Measurements from ENCODE around the gene KCNIP1. TPM values are rescaled to one million over a fixed set of nuclear protein-coding genes. Genes with fewer than 3 reads are reported as not detected.

KCNIP1 gene
- total RNA-seq, 1 experiment from 2014 or later, result not detected

GRCh38 chr5:170747357-170747756 lies 243.5 kb downstream of the KCNIP1 start:
- Histone ChIP-seq H3K9me3 (ENCODE audit: control insufficient read depth, insufficient read depth, low read depth, low read length) (no peaks in the 10 kb centered on the region), H3K27ac (ENCODE audit: low read length) (no peak overlapping the region), H3K27me3 (ENCODE audit: control insufficient read depth, insufficient read depth, low read length) (0 out of 2 replicates have a peak, but pooled peaks cover 2% of the 10 kb centered on the region), H3K4me3 (ENCODE audit: low read depth in 2 of 2, low read length in 2 of 2) (no peak overlapping the region), H3K4me1 (ENCODE audit: control insufficient read depth, insufficient read depth, low read length) (no peaks in the 10 kb centered on the region), H3K36me3 (ENCODE audit: control insufficient read depth, insufficient read depth, low read length) (no peaks in the 10 kb centered on the region)
- CTCF ChIA-PET, result interaction anchor here (0.6 to 0.7 kb wide), 2 partner anchors 272 to 831 kb away, joined by 4 to 5 read pairs; no protein-coding TSS in a partner anchor
- no peak for DNase-seq (ENCODE audit: low read depth, low spot score)
- ATAC-seq, result no peak
- in situ Hi-C loops (cut with HindIII; ENCODE audit: low pct_unique_long_range_greater_than_20kb, low sequenced_read_pairs) (no loop called here), intact Hi-C loops (cut with micrococcal nuclease; ENCODE audit: unreplicated experiment) (loop anchor here (10.0 kb wide), 1 partner anchor 167 kb away; no protein-coding TSS in a partner anchor)
- TF ChIP-seq, protein P1, sequence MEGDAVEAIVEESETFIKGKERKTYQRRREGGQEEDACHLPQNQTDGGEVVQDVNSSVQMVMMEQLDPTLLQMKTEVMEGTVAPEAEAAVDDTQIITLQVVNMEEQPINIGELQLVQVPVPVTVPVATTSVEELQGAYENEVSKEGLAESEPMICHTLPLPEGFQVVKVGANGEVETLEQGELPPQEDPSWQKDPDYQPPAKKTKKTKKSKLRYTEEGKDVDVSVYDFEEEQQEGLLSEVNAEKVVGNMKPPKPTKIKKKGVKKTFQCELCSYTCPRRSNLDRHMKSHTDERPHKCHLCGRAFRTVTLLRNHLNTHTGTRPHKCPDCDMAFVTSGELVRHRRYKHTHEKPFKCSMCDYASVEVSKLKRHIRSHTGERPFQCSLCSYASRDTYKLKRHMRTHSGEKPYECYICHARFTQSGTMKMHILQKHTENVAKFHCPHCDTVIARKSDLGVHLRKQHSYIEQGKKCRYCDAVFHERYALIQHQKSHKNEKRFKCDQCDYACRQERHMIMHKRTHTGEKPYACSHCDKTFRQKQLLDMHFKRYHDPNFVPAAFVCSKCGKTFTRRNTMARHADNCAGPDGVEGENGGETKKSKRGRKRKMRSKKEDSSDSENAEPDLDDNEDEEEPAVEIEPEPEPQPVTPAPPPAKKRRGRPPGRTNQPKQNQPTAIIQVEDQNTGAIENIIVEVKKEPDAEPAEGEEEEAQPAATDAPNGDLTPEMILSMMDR (IDR thresholded peaks at IDR 0.05), result no peak
- TF ChIP-seq REST (IDR thresholded peaks at IDR 0.05; ENCODE audit: insufficient read depth in 1 of 2, low read depth in 2 of 2, low read length in 1 of 2) (no peak), SIN3A (IDR thresholded peaks at IDR 0.05; ENCODE audit: borderline replicate concordance, insufficient read depth, low read depth, low read length) (no peak), POLR2AphosphoS5 (IDR thresholded peaks at IDR 0.05; ENCODE audit: low read depth, low read length) (no peak), TCF7L2 (IDR thresholded peaks at IDR 0.05; ENCODE audit: low read depth, low read length) (no peak)
- no TSS peak for BruUV-seq (replicated peaks)
- POLR2A ChIA-PET, result no interaction called here

GRCh38 chr5:170747851-170748250 lies 244.0 kb downstream of the KCNIP1 start:
- DNase-seq (ENCODE audit: low read depth, low spot score) (no peak), ATAC-seq (peak; percentile 15; the same call in 1 of the 2 replicates)
- no peak overlapping the region for H3K4me3 ChIP-seq (ENCODE audit: low read depth in 2 of 2, low read length in 2 of 2)
- CTCF ChIA-PET, result interaction anchor here (0.9 kb wide), 1 partner anchor 44 kb away, joined by 6 read pairs; no protein-coding TSS in a partner anchor
- TF ChIP-seq POLR2AphosphoS5 (IDR thresholded peaks at IDR 0.05; ENCODE audit: low read depth, low read length) (no peak), SIN3A (IDR thresholded peaks at IDR 0.05; ENCODE audit: borderline replicate concordance, insufficient read depth, low read depth, low read length) (no peak), REST (IDR thresholded peaks at IDR 0.05; ENCODE audit: insufficient read depth in 1 of 2, low read depth in 2 of 2, low read length in 1 of 2) (no peak)
- TF ChIP-seq, protein P1 (IDR thresholded peaks at IDR 0.05), result peak; percentile 63
- H3K27me3 ChIP-seq (ENCODE audit: control insufficient read depth, insufficient read depth, low read length), result 0 out of 2 replicates have a peak, but pooled peaks cover 2% of the 10 kb centered on the region
- intact Hi-C loops (cut with micrococcal nuclease; ENCODE audit: unreplicated experiment), result loop anchor here (10.0 kb wide), 1 partner anchor 167 kb away; no protein-coding TSS in a partner anchor
- no peak overlapping the region for H3K27ac ChIP-seq (ENCODE audit: low read length)
- no TSS peak for BruUV-seq (replicated peaks)
- no peaks in the 10 kb centered on the region for H3K9me3 ChIP-seq (ENCODE audit: control insufficient read depth, insufficient read depth, low read depth, low read length)
- POLR2A ChIA-PET, result no interaction called here
- H3K4me1 ChIP-seq (ENCODE audit: control insufficient read depth, insufficient read depth, low read length), result no peaks in the 10 kb centered on the region
- no peaks in the 10 kb centered on the region for H3K36me3 ChIP-seq (ENCODE audit: control insufficient read depth, insufficient read depth, low read length)
- in situ Hi-C loops (cut with HindIII; ENCODE audit: low pct_unique_long_range_greater_than_20kb, low sequenced_read_pairs), result no loop called here

Measured in Panc1 (cell line).